GM10847 (cell line): Measurements from ENCODE around the gene AAK1.

ENCODE experiments used
- POLR2A ChIP-seq: IDR thresholded peaks from 2 replicates; pipeline ENCODE4 v1.6.1; 2011; ENCODE audit not compliant: insufficient read length; ENCODE audit errors: extremely low read depth

Gene AAK1

GRCh38 chr2:69456154-69456553 lies 187.4 kb downstream of the AAK1 start:
- no peak for TF ChIP-seq POLR2A

GRCh38 chr2:69454976-69455375 lies 188.6 kb downstream of the AAK1 start:
- TF ChIP-seq POLR2A, result no peak

GRCh38 chr2:69453475-69454129 lies 189.9 kb downstream of the AAK1 start:
- no peak for TF ChIP-seq POLR2A

- TF ChIP-seq POLR2A, result no peak
These were observed 190.9 kb downstream of the AAK1 start for GRCh38 chr2:69452687-69453086.

- TF ChIP-seq POLR2A, result no peak
These were observed 192.7 kb downstream of the AAK1 start for GRCh38 chr2:69450735-69451416.

- TF ChIP-seq POLR2A, result no peak
These were observed 193.6 kb downstream of the AAK1 start for GRCh38 chr2:69449906-69450305.

GRCh38 chr2:69438580-69438979 lies 205.0 kb downstream of the AAK1 start:
- TF ChIP-seq POLR2A, result no peak

GRCh38 chr2:69437751-69438154 lies 205.8 kb downstream of the AAK1 start:
- no peak for TF ChIP-seq POLR2A

GRCh38 chr2:69436938-69437750 lies 206.4 kb downstream of the AAK1 start, which contains the start of gene NFU1:
TSS of gene NFU1 (minus strand) at chr2:69437435. CDS start at chr2:69437422, 13 bp downstream.
- peak; percentile 91 for TF ChIP-seq POLR2A

- no peak for TF ChIP-seq POLR2A
These were observed 207.0 kb downstream of the AAK1 start for GRCh38 chr2:69436596-69436937.

- TF ChIP-seq POLR2A, result no peak
These were observed 208.8 kb downstream of the AAK1 start for GRCh38 chr2:69434753-69435152.

- TF ChIP-seq POLR2A, result no peak
These were observed 213.9 kb downstream of the AAK1 start for GRCh38 chr2:69429491-69430183.

- TF ChIP-seq POLR2A, result no peak
These were observed 214.6 kb downstream of the AAK1 start for GRCh38 chr2:69428981-69429380.

GRCh38 chr2:69424419-69424818 lies 219.1 kb downstream of the AAK1 start:
- TF ChIP-seq POLR2A, result no peak

GRCh38 chr2:69422198-69422597 lies 221.3 kb downstream of the AAK1 start:
- no peak for TF ChIP-seq POLR2A
